ES-I3 (cell line): ENCODE results near the gene TDRD15.

Experiments
- H3K36me3 ChIP-seq: 2 replicates; pipeline ENCODE4 v1.6.1; 2013; ENCODE audit warnings: mild to moderate bottlenecking, low read length, control low read depth, moderate library complexity; ENCODE audit not compliant: insufficient read depth
- H3K4me1 ChIP-seq: 2 replicates; pipeline ENCODE4 v1.6.1; 2013; ENCODE audit warnings: mild to moderate bottlenecking, control low read depth, low read length; ENCODE audit not compliant: insufficient read depth
- H3K9ac ChIP-seq: 2 replicates; pipeline ENCODE4 v1.6.1; 2013; ENCODE audit warnings: low read depth, mild to moderate bottlenecking, low read length, moderate library complexity
- H3K9me3 ChIP-seq: 2 replicates; pipeline ENCODE4 v1.6.1; 2013; ENCODE audit warnings: mild to moderate bottlenecking, low read length, moderate library complexity; ENCODE audit not compliant: control insufficient read depth, insufficient read depth

Gene TDRD15

DNA sequence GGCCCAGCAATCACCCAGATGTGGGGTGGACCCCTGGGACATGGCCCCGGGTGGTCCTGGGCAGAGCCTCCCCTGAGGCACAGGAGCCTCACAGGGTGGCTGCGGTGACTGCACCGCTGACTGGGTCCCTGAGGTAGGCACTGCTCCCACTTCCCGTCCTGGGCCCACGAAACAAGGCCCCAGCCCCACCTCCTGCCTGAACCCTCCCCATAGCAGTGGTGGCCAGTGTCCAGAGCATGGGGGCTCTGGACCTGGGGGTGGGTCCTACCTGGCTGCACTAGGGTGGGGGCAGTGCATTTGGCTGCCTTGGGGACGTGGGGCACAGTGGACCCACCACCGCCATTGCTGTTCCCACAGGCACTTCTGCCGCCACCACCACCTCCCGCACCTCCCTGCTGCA, 39.4 kb downstream of the TDRD15 start:
- no peak overlapping the region for H3K9ac ChIP-seq
- no peaks in the 10 kb centered on the region for H3K9me3 ChIP-seq
- H3K4me1 ChIP-seq, result no peaks in the 10 kb centered on the region
- H3K36me3 ChIP-seq, result no peaks in the 10 kb centered on the region

DNA sequence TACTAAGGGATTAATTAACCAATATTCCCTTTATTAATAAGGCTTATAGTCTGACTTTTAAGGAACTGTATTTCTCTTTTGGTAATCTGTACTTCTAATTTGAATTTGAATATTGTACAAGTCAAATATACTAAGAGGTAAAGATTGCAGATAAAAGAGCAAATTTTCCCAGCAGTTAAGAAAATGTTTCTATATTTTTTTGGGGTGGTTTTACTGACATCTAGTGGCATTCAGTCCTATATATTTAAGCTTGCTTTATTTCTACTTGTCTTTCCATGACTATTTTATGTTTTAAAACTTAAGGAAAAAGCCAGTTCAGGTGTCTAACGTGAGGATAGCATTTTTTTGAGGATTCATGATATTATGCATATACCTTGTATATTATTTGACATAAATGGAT, 41.6 kb downstream of the TDRD15 start:
- Histone ChIP-seq H3K36me3 (no peaks in the 10 kb centered on the region), H3K9ac (no peak overlapping the region), H3K9me3 (no peaks in the 10 kb centered on the region), H3K4me1 (no peaks in the 10 kb centered on the region)

DNA sequence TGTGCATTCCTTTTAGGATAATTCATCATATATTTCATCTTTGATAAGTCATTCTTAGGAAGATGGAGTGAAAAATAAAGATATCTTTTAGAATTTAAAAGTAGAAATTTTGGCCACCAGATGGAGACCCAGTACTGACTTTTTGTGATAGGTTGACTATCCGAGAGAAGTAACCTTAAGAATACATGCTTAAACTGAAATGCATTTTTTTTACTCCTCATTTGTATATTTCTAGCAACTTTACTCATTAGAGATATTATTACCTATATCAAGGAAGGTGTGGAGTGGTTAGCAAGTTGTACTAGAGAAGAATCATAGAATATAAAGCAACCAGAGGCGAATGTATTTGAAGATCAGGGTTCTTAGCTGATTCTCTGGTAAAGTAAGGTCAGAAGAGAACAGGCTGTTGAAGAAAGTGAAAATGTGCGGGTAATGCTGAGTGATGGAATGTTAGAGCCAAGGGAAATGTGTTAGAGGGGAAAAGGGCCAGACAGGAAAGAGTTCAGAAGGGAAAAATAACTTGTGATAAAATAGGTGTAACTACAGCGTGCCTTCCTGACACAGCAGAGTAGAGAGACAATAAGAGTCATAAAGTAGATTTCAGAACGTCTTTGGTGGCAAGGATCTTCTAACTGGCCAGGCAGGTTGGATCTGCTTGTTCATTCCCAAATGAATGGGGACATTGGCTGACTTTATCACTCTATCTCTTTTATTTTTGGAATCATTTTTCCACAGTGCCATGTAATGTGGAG, 52.3 kb downstream of the TDRD15 start:
- H3K36me3 ChIP-seq, result no peaks in the 10 kb centered on the region
- no peaks in the 10 kb centered on the region for H3K4me1 ChIP-seq
- H3K9ac ChIP-seq, result no peak overlapping the region
- H3K9me3 ChIP-seq, result no peaks in the 10 kb centered on the region

DNA sequence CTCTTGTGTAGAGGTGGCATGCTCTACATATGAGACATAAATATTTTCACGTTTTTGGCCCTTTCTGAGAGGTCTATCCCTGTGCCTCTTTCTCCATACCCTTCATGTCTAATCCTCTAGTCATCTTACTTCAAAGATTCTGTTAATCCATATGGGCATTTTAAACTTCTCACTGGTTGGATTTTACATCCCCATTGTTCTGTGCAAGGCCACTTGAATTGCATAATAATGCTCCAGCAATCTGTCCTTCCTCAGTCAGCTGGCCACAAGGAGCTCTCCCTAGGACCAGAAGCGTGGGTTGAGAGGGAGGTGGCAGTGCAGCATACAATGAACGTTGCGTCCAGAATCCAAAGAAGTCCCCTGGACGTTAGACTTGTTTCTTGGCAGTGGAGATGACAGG, 58.2 kb downstream of the TDRD15 start:
- H3K9ac ChIP-seq, result no peak overlapping the region
- H3K9me3 ChIP-seq, result no peaks in the 10 kb centered on the region
- H3K4me1 ChIP-seq, result peaks cover 7% of the 10 kb centered on the region; the same call in 1 of the 2 replicates
- H3K36me3 ChIP-seq, result no peaks in the 10 kb centered on the region

DNA sequence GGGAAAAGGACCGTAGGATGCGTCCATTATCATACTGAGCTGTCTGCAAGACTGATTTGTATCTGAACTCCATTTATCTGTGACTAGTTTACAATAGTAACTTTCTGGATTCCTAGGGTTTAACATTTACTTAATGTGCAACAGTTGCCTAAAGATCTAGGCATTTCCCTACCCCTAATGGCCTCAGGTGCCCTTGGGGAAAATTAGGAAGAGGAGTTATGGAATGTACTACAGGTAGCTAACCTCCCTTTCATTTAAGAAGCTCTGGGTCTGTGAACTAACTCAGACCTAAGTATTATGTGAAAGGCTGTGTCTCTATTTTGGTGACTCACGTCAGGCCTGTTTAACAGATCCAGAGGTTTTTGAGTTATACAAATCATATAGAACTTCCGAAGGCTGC, 59.5 kb downstream of the TDRD15 start:
- peaks cover 7% of the 10 kb centered on the region; the same call in 1 of the 2 replicates for H3K4me1 ChIP-seq

DNA sequence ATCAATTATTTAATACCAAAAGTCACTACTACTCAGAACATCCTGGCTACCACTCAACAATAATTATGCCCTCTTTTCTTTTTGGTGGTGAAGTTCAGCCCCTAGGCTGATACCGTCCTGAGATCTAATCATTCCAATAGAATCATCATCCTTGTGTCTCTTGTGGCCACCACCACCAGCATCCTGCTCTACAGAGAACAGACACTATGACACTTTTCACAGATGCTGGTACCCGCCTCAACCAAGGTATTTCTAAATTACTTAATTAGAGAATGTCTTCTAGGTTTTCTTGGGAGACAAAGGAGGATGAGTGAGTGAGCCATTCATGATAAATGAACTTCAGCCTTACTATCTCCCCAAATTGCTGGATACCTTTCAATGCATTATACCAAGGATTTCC, 60.0 kb downstream of the TDRD15 start:
- H3K9ac ChIP-seq, result no peak overlapping the region
- no peaks in the 10 kb centered on the region for H3K9me3 ChIP-seq
- peaks cover 7% of the 10 kb centered on the region; the same call in 1 of the 2 replicates for H3K4me1 ChIP-seq
- no peaks in the 10 kb centered on the region for H3K36me3 ChIP-seq

More for the DNA sequence above, 59.5 kb downstream of the TDRD15 start:
- no peaks in the 10 kb centered on the region for H3K9me3 ChIP-seq
- no peaks in the 10 kb centered on the region for H3K36me3 ChIP-seq
- H3K9ac ChIP-seq, result no peak overlapping the region

DNA sequence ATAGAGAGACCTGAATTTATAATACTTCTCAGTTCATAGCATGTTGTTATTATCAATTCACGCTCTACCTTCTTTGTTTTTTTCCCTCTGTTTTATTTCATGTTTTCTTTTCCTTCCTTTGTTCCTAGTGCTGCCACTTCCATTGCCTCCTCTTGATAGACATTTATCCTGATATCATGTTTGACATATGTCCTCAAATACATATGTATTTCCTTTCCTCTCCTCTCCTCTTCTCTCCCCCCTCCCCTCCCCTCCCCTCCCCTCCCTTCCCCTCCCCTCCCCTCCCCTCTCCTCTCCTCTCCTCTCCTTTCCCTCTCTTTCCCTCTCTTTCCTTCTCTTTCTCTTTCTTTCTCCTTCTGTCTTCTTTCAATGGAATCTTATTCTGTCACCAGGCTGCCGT, 67.8 kb downstream of the TDRD15 start:
- Histone ChIP-seq H3K4me1 (no peaks in the 10 kb centered on the region), H3K36me3 (no peaks in the 10 kb centered on the region), H3K9ac (no peak overlapping the region), H3K9me3 (no peaks in the 10 kb centered on the region)
